GM12874 (cell line): ENCODE data around the gene TMX2.

ENCODE experiments used
- CTCF ChIP-seq: IDR thresholded peaks from 2 replicates; pipeline ENCODE4 v1.5.1; 2011; ENCODE audit warnings: low read depth, mild to moderate bottlenecking, control low read depth, low read length, moderate library complexity; ENCODE audit not compliant: insufficient read depth

Gene TMX2

GRCh38 chr11:57785072-57785471 is 72.7 kb downstream of the TMX2 start:
- TF ChIP-seq CTCF: no peak

GRCh38 chr11:57786436-57786835 is 74.0 kb downstream of the TMX2 start:
- no peak for TF ChIP-seq CTCF

GRCh38 chr11:57787006-57787604 is 74.7 kb downstream of the TMX2 start:
- TF ChIP-seq CTCF: no peak

- TF ChIP-seq CTCF: no peak
Measured at GRCh38 chr11:57787920-57788702, 75.7 kb downstream of the TMX2 start.

GRCh38 chr11:57788703-57789088 is 76.3 kb downstream of the TMX2 start:
- TF ChIP-seq CTCF: no peak
